GM04504 (cell line): Measurements from ENCODE around the gene FOXS1.

ENCODE experiments used
- DNase-seq: peaks from one replicate; pipeline ENCODE4 v3.0.0-alpha.2; 2012; ENCODE audit warnings: low read depth

FOXS1 gene

GRCh38 chr20:31861135-31861384, 15.7 kb upstream of the FOXS1 start:
- DNase-seq, result no peak

- no peak for DNase-seq
Measured at GRCh38 chr20:31860390-31861134, 15.2 kb upstream of the FOXS1 start.

- no peak for DNase-seq
Measured at GRCh38 chr20:31859998-31860380, 14.6 kb upstream of the FOXS1 start.

GRCh38 chr20:31859266-31859997, 14.0 kb upstream of the FOXS1 start:
- no peak for DNase-seq

- no peak for DNase-seq
Measured at GRCh38 chr20:31858760-31859083, 13.3 kb upstream of the FOXS1 start.

GRCh38 chr20:31857861-31858759, 12.7 kb upstream of the FOXS1 start:
- no peak for DNase-seq

- DNase-seq, result no peak
Measured at GRCh38 chr20:31856516-31856915, 11.1 kb upstream of the FOXS1 start.

GRCh38 chr20:31853481-31853880, 8.1 kb upstream of the FOXS1 start:
- DNase-seq, result no peak

GRCh38 chr20:31851240-31851955, 6.0 kb upstream of the FOXS1 start:
- no peak for DNase-seq

- DNase-seq, result no peak
Measured at GRCh38 chr20:31849306-31849930, 4.0 kb upstream of the FOXS1 start.

- no peak for DNase-seq
Measured at GRCh38 chr20:31848088-31848999, 2.9 kb upstream of the FOXS1 start.

GRCh38 chr20:31846793-31847138, 1.4 kb upstream of the FOXS1 start:
- DNase-seq, result no peak

GRCh38 chr20:31844737-31845299, 586 bp downstream of the FOXS1 start:
- DNase-seq, result no peak

- DNase-seq, result no peak
Measured at GRCh38 chr20:31843881-31844280, 1.5 kb downstream of the FOXS1 start.

GRCh38 chr20:31843288-31843687, 2.1 kb downstream of the FOXS1 start:
- DNase-seq, result no peak

- DNase-seq, result no peak
Measured at GRCh38 chr20:31842471-31843157, 2.8 kb downstream of the FOXS1 start.

- no peak for DNase-seq
Measured at GRCh38 chr20:31841928-31842327, 3.5 kb downstream of the FOXS1 start.

- no peak for DNase-seq
Measured at GRCh38 chr20:31840906-31841816, 4.2 kb downstream of the FOXS1 start.
